ENCODE measurements around the gene MRAP2.

DNA sequence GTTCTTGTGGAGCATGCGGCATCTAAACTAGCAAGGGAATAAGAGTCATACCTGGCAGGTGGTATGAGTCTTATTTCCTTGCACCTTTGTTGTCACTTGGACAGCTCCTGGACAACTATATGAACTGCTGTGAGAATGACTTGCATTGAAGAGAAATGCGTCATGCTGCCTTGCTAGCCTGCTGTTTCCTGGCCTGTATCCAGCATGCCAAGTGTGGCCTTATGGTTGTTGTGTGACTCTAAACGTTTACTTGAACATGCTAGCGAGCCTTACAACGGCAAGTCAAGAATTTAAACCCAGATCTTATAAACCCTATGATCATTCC, 103.4 kb downstream of the MRAP2 start:
- TF ChIP-seq YY1 (IDR thresholded peaks at IDR 0.05; ENCODE audit: insufficient read depth, insufficient read length) (no peak), ZNF274 (IDR thresholded peaks at IDR 0.05; ENCODE audit: low read depth, low read length) (no peak), SUZ12 (IDR thresholded peaks at IDR 0.05; ENCODE audit: extremely low read depth, insufficient read depth, insufficient read length) (no peak)

Measured in NT2/D1 (cell line).